GM21367 (cell line): ENCODE results near the gene ZNF410.
A peak's percentile ranks its signal among the peaks of the same experiment; 100 is the strongest.
"Not testable (repeated sequence)": the region's sequence is repeated elsewhere in the genome, so short reads cannot be mapped to it uniquely, and the experiment has no call there.

ENCODE experiments used
- ATAC-seq: cut with Tn5 transposase; IDR thresholded peaks from one replicate; pipeline ENCODE4 v1.9.1; 2021; ENCODE audit not compliant: unreplicated experiment

ZNF410 gene, protein sequence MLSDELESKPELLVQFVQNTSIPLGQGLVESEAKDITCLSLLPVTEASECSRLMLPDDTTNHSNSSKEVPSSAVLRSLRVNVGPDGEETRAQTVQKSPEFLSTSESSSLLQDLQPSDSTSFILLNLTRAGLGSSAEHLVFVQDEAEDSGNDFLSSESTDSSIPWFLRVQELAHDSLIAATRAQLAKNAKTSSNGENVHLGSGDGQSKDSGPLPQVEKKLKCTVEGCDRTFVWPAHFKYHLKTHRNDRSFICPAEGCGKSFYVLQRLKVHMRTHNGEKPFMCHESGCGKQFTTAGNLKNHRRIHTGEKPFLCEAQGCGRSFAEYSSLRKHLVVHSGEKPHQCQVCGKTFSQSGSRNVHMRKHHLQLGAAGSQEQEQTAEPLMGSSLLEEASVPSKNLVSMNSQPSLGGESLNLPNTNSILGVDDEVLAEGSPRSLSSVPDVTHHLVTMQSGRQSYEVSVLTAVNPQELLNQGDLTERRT

DNA sequence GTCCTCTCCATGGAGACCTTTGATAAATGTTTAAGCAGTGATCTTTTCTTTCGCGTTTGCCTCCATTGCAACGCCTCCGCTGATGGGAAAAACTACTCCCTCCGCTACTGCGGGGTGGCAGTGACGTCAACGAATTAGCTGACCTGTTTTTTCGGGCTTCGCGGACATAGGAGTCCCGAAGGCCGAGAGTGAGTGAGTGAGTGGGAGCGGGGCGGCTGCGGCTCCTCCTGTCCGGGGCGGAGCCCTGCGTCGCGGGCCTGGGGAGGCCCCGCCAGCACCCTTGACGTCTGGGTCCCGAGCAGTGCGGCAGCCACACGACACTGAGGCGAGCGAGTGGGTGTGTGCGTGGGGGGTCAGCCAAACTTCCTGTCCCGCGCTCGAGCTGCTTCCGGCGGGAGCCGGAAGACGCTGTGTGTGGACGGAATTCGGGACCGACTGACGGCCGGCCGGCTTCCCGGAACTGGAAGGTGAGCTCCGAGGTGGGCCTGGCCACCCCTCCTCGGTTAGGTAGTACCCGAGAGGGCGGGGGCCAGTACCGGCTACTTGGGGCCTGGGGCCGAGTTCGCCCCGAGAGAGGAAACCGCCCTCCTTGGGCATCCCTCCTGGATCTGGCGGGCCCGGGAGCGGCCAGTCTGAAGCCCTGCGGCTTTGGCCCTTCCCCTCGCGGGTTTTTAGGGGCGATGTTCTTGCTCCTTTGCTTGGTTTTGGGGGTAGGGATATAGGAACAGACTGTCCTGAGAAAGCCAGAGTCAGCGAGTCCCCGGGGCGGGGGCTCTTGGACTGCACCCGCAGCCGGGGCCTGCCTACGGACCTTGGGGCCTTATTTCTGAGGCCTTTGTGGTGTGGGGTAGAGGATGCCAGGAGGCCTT, at the start of gene ZNF410:
Gene ZNF410, plus strand, starts transcription at position 411 of the 869 bp plus-strand sequence. CDS start 5,317 bp downstream, outside the sequence.
- ATAC-seq, result peak; percentile 88

GRCh38 chr14:73838293-73839034, 48.2 kb upstream of the ZNF410 start:
- ATAC-seq, result not testable (repeated sequence)

GRCh38 chr14:73842201-73842600, 44.5 kb upstream of the ZNF410 start:
- no peak for ATAC-seq

GRCh38 chr14:73842851-73843250, 43.8 kb upstream of the ZNF410 start:
- no peak for ATAC-seq

- ATAC-seq, result no peak
Measured at GRCh38 chr14:73843296-73843695, 43.4 kb upstream of the ZNF410 start.

DNA sequence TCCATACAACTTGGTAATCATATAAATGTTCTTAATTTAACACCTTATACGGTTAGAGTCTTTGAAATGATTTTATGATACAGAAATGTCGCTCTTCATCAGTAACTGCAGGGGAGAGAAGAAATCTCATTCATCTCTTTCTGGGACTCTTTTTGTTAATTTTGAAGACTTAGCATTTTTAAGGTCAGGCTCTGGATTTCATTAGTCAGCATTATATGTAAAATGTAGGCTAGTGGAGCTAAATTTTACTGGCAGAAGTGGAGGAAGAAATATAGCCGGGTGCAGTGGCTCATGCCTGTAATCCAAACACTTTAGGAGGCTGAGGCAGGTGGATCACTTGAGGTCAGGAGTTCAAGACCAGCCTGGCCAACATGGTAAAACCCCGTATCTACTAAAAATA, 39.7 kb upstream of the ZNF410 start:
- ATAC-seq, result no peak

- no peak for ATAC-seq
Measured at GRCh38 chr14:73851000-73851399, 35.7 kb upstream of the ZNF410 start.

GRCh38 chr14:73851567-73852382, 34.9 kb upstream of the ZNF410 start, which contains the start of gene PTGR2:
TSS of gene PTGR2 (plus strand) at chr14:73851831. CDS start at chr14:73858863, 7,032 bp downstream.
- peak; percentile 70 for ATAC-seq

DNA sequence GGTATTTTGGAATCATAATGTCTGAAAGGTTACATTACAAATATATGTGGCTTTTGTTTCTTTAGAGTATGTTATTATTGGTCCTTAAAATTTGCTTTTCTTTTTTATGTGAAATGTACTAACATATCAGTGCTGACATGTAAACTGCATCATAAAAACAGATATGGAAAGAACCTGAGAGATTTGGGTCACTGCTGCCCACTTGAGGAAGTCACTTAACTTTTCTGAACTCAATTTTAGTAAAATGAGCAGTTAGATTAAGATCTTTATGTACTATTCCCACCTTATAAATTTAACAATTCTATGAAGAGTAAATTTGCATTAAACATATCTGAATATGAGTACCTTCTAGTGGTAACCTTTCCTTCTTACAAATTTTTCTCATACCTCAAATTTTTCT, 27.5 kb upstream of the ZNF410 start:
- ATAC-seq, result no peak

DNA sequence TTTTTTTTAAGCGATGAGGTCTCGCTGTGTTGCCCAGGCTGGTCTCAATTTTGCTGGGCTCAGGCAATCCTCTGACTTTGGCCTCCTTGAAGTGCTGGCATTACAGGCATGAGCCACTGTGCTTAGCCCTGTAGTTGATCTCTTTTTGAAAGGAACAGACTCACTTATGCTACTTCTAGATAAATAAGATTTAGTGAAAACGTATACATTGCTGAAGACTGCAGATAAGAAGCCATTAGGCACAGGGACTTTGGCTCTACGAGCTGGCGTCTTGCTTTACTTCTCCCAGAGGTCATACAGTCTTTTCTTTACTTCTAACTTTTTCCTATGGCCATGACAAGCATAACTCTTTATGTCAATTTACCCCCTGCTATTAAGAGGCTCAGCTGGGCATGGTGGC, 25.6 kb upstream of the ZNF410 start:
- ATAC-seq, result no peak

DNA sequence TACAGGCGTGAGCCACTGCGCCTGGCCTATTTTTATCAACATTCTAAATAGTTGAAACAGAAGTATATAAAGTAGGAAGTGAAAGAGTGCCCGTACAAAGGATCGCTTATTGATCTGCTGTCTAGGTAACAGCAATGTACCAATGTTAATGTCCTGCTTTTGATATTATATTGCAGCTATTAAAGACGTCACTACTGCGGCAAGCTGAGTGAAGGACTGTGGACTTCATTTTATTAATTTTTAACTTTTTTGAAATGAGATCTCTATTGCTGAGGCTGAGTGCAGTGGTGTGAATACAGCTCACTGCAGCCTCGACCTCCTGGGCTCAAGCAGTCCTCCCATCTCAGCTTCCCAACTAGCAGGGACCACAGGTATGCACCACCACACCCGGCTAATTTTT, 24.2 kb upstream of the ZNF410 start:
- ATAC-seq, result no peak

- ATAC-seq, result no peak
Measured at GRCh38 chr14:73863209-73863608, 23.4 kb upstream of the ZNF410 start.

DNA sequence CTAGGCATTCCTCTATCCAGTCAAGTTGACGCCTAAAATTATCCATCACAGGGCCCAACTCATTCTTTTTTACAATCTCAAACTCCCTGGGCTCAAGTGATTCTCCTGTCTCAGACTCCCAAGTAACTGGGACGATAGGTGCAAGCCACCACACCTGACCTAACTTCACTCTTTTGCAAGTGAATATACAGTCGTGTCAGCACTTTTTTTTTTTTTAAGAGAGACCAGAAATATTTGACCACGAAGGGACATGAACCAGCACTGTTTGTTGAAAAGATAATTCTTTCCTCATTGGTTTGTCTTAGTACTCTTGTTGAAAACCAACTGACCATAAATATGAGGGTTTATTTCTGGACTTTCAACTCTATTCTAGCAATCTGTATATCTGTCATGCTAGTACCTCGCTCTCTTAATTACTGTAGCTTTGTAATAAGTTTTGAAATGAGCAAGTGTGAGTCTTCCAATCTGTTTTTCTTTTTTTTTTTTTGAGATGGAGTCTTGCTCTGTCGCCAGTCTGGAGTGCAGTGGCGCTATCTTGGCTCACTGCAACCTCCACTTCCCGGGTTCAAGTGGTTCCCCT, 21.0 kb upstream of the ZNF410 start:
- ATAC-seq, result no peak

DNA sequence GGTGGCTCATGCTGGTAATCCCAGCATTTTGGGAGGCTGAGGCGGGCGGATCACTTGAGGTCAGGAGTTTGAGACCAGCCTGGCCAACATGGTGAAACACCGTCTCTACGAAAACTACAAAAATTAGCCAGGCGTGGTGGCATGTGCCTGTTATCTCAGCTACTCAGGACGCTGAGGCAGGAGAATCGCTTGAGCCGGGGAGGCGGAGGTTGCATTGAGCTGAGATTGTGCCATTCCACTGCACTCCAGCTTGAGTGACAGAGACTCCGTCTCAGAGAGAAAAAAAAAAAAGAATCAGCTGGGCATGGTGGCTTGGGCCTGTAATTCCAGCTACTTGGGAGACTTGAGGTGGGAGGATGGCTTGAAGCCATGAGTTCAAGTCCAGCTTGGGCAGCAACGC, 16.9 kb upstream of the ZNF410 start:
- not testable (repeated sequence) for ATAC-seq

DNA sequence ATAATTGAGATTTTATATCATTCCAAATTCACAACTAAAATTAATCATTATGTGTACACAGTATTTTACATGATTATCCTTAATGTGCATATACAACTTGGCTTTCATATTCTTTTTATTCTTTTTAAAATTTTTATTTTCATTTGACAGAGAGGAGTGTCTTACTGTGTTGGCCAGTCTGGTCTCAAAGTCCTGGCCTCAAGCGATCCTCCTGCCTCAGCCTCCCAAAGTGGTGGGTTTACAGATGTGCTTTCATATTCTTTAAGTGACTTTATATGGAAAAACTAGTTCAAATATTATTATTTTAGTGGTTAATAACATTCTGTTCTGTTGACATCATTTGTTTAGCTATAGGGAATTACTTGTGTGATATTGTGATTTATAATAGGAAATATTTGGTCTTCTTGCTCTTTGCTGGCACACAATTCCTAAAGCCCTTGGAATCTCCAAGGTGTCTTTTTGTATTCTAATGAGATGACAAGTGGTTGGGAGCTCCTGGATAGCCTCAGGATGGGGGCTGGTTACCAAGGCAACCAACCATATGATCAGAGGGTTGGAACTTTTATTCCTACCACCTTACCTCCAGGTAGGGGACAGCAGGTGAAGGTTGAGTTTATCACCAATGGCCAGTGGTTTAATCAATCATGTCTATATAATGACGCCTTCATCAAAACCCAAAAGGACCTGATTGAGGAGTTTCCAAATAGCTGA, 16.0 kb upstream of the ZNF410 start:
- no peak for ATAC-seq

- no peak for ATAC-seq
Measured at GRCh38 chr14:73873660-73874059, 13.0 kb upstream of the ZNF410 start.

- no peak for ATAC-seq
Measured at GRCh38 chr14:73877790-73878189, 8.9 kb upstream of the ZNF410 start.

DNA sequence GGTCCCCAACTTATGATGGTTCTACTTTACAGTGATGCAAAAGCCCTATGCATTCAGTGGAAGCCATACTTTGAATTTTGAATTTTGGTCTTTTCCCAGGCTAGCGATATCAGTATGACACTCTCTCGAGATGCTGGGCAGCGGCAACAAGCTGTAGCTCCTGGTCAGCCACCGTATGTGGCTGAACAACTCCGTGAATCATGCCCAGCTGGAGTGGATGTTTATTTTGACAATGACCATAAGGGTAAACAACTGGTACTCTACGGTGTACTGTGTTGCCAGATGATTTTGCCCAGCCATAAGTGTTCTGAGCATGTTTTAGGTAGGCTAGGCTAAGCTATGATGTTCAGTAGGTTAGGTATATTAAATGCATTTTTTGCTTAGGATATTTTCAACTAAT, 8.2 kb upstream of the ZNF410 start:
- ATAC-seq, result no peak

GRCh38 chr14:73879027-73879426, 7.6 kb upstream of the ZNF410 start:
- no peak for ATAC-seq
